HEK293 (cell line): ENCODE results near the gene PPP1R14C.

ENCODE experiments used
- CTCF ChIA-PET: fragments of 350-600 bp; formaldehyde crosslinking; extraction: SDS; loops from one replicate; lab custom pipeline; 2021; ENCODE audit warnings: antibody characterized with exemption; lab: Yijun Ruan, JAX
- POLR2A ChIA-PET: fragments of 300-600 bp; formaldehyde crosslinking; extraction: SDS; loops from one replicate; lab custom pipeline; 2020; ENCODE audit warnings: antibody characterized with exemption, inconsistent platforms; lab: Yijun Ruan, JAX
- H3K27ac ChIP-seq: fragments of 200-500 bp; sonication (Bioruptor generic); 2 replicates; pipeline ENCODE4 v1.5.1; 2014; ENCODE audit warnings: low read depth, low read length, control low read depth, inconsistent platforms; ENCODE audit errors: extremely low read depth
- H3K36me3 ChIP-seq, 2 experiments: fragments of 200-500 bp in 1 of 2; sonication (Bioruptor generic) in 1 of 2; 1 replicate in 1 of 2; 2 replicates in 1 of 2; pipeline ENCODE4 v1.5.1; 2014 to 2017; ENCODE audit warnings: inconsistent platforms in 2 of 2, low read length in 2 of 2; ENCODE audit not compliant: control insufficient read depth in 2 of 2, insufficient read depth in 1 of 2
- H3K4me1 ChIP-seq: fragments of 200-500 bp; sonication (Bioruptor generic); 2 replicates; pipeline ENCODE4 v1.5.1; 2014; ENCODE audit warnings: mild to moderate bottlenecking, low read length, inconsistent platforms; ENCODE audit not compliant: control insufficient read depth, insufficient read depth
- H3K4me3 ChIP-seq: 2 replicates; pipeline ENCODE4 v1.5.1; 2011; ENCODE audit warnings: low read depth, mild to moderate bottlenecking, control low read depth, low read length, moderate library complexity
- H3K9me3 ChIP-seq: fragments of 200-500 bp; sonication (Bioruptor generic); 2 replicates; pipeline ENCODE4 v1.5.1; 2014; ENCODE audit warnings: low read depth, low read length, inconsistent platforms; ENCODE audit not compliant: control insufficient read depth, insufficient read depth
- GLIS2 ChIP-seq: fragments of 450-650 bp; formaldehyde crosslinking; IDR thresholded peaks from 2 replicates; pipeline ENCODE4 v1.5.1; 2016; ENCODE audit warnings: missing biosample characterization, missing genetic modification characterization
- HOXA7 ChIP-seq: sonication (generic); formaldehyde crosslinking; IDR thresholded peaks from 2 replicates; pipeline ENCODE4 v1.8.1; 2022; ENCODE audit warnings: missing genetic modification reagents, borderline replicate concordance
- KLF1 ChIP-seq: fragments of 450-650 bp; formaldehyde crosslinking; IDR thresholded peaks from 2 replicates; pipeline ENCODE4 v1.5.1; 2016; ENCODE audit warnings: missing biosample characterization, missing genetic modification characterization
- KLF17 ChIP-seq: fragments of 450-650 bp; formaldehyde crosslinking; IDR thresholded peaks from 2 replicates; pipeline ENCODE4 v1.5.1; 2016; ENCODE audit warnings: missing biosample characterization, missing genetic modification characterization
- PATZ1 ChIP-seq: fragments of 450-650 bp; formaldehyde crosslinking; IDR thresholded peaks from 2 replicates; pipeline ENCODE4 v1.5.1; 2016; ENCODE audit warnings: missing biosample characterization, missing genetic modification characterization
- REST ChIP-seq: fragments of 450-650 bp; formaldehyde crosslinking; IDR thresholded peaks from 2 replicates; pipeline ENCODE4 v1.5.1; 2016; ENCODE audit warnings: missing biosample characterization, missing genetic modification characterization
- ZFP69B ChIP-seq: fragments of 450-650 bp; formaldehyde crosslinking; IDR thresholded peaks from 2 replicates; pipeline ENCODE4 v1.5.1; 2016; ENCODE audit warnings: missing biosample characterization, missing genetic modification characterization
- ZNF157 ChIP-seq: fragments of 450-650 bp; formaldehyde crosslinking; IDR thresholded peaks from 2 replicates; pipeline ENCODE4 v1.5.1; 2016; ENCODE audit warnings: missing biosample characterization, missing genetic modification characterization
- ZNF214 ChIP-seq: fragments of 450-650 bp; formaldehyde crosslinking; IDR thresholded peaks from 2 replicates; pipeline ENCODE4 v1.5.1; 2017; ENCODE audit warnings: missing biosample characterization, mild to moderate bottlenecking, missing genetic modification characterization, borderline replicate concordance
- ZNF561 ChIP-seq: fragments of 450-650 bp; IDR thresholded peaks from 2 replicates; pipeline ENCODE4 v1.5.1; 2018; ENCODE audit warnings: missing biosample characterization, missing genetic modification characterization, borderline replicate concordance
- ZNF654 ChIP-seq: fragments of 450-650 bp; formaldehyde crosslinking; IDR thresholded peaks from 2 replicates; pipeline ENCODE4 v1.5.1; 2016; ENCODE audit warnings: low read depth, missing biosample characterization, missing genetic modification characterization
- ZSCAN4 ChIP-seq: fragments of 450-650 bp; formaldehyde crosslinking; IDR thresholded peaks from 2 replicates; pipeline ENCODE4 v1.5.1; 2017; ENCODE audit warnings: missing biosample characterization, missing genetic modification characterization

PPP1R14C gene

GRCh38 chr6:150228072-150228733, 85.4 kb downstream of the PPP1R14C start:
- no peaks in the 10 kb centered on the region for H3K4me1 ChIP-seq
- ChIA-PET CTCF (interaction anchor here (1.1 to 1.6 kb wide), 4 partner anchors 14 to 168 kb away, joined by 3 to 5 read pairs (median 4); no protein-coding TSS in a partner anchor), POLR2A (no interaction called here)
- no peak for TF ChIP-seq ZSCAN4 (tag by site-specific recombination)
- no peak for TF ChIP-seq GLIS2
- TF ChIP-seq ZFP69B (tag by site-specific recombination): no peak
- TF ChIP-seq PATZ1 (tag by site-specific recombination): no peak
- no peak for TF ChIP-seq ZNF561 (tag by site-specific recombination)
- peak; percentile 71; the same call in 1 of the 2 replicates for TF ChIP-seq REST (tag by site-specific recombination)
- no peak for TF ChIP-seq ZNF157 (tag by site-specific recombination)
- no peaks in the 10 kb centered on the region for H3K9me3 ChIP-seq
- H3K27ac ChIP-seq: no peak overlapping the region
- H3K4me3 ChIP-seq: no peak overlapping the region
- H3K36me3 ChIP-seq: no peaks in the 10 kb centered on the region

GRCh38 chr6:150229436-150230163, 86.8 kb downstream of the PPP1R14C start:
- no peaks in the 10 kb centered on the region for H3K4me1 ChIP-seq
- H3K36me3 ChIP-seq: peaks cover 0 to 5% of the 10 kb centered on the region in 2 experiments; a peak in 1 of 3 replicates
- H3K9me3 ChIP-seq: no peaks in the 10 kb centered on the region
- H3K4me3 ChIP-seq: no peak overlapping the region
- H3K27ac ChIP-seq: no peak overlapping the region
- ChIA-PET POLR2A (no interaction called here), CTCF (interaction anchor here (0.5 to 1.6 kb wide), 3 partner anchors 51 to 149 kb away, joined by 4 to 6 read pairs (median 5); no protein-coding TSS in a partner anchor)
- no peak for TF ChIP-seq HOXA7
- 0 out of 2 replicates have a peak, but pooled peaks have one; percentile 14 for TF ChIP-seq KLF1 (tag by site-specific recombination)

GRCh38 chr6:150230164-150230561, 87.3 kb downstream of the PPP1R14C start:
- CTCF ChIA-PET: interaction anchor here (0.5 to 0.8 kb wide), 2 partner anchors 51 to 93 kb away, joined by 4 to 6 read pairs; no protein-coding TSS in a partner anchor

More at GRCh38 chr6:150230164-150230561, 87.3 kb downstream of the PPP1R14C start:
- H3K36me3 ChIP-seq: peaks cover 0 to 5% of the 10 kb centered on the region in 2 experiments; a peak in 1 of 3 replicates
- POLR2A ChIA-PET: no interaction called here
- no peak for TF ChIP-seq ZNF654
- no peak for TF ChIP-seq KLF17
- TF ChIP-seq ZNF214: no peak
- TF ChIP-seq, all 188 proteins: peak for 0
- Histone ChIP-seq H3K9me3 (no peaks in the 10 kb centered on the region), H3K4me1 (no peaks in the 10 kb centered on the region), H3K4me3 (no peak overlapping the region), H3K27ac (no peak overlapping the region)
